ENCODE measurements around the gene KLRG1. TPM values are rescaled to one million over a fixed set of nuclear protein-coding genes. Genes with fewer than 3 reads are reported as not detected.
A peak's percentile ranks its signal among the peaks of the same experiment; 100 is the strongest.

KLRG1 gene
- polyA plus RNA-seq, 2 of the 4 experiments (the other 2 are of a cell fraction), result 5.1 to 9.4 TPM

- no peak for ATAC-seq
- DNase-seq (ENCODE audit: low read depth in 1 of 2, low spot score in 1 of 2), result no peak
- H3K27ac ChIP-seq, result no peak overlapping the region
- H3K9me3 ChIP-seq, result peaks cover 27% of the 10 kb centered on the region
- POLR2A ChIA-PET, result interaction anchor here (1.5 kb wide), 1 partner anchor 19 kb away, joined by 3 read pairs; the partner anchor contains the start of gene M6PR
- no peak for FAIRE-seq
- no peak for TF ChIP-seq ZNF302 (CRISPR knock-in tag; IDR thresholded peaks at IDR 0.05)
- no peak for TF ChIP-seq JUN (IDR thresholded peaks at IDR 0.05)
- TF ChIP-seq CHD2 (IDR thresholded peaks at IDR 0.05; ENCODE audit: low read length, partially characterized antibody), result no peak
- TF ChIP-seq ZC3H11A (IDR thresholded peaks at IDR 0.05), result no peak
- TF ChIP-seq REST (IDR thresholded peaks at IDR 0.05), result no peak
- TF ChIP-seq KDM5A (IDR thresholded peaks at IDR 0.05), result no peak
- TF ChIP-seq NFE2L2 (conservative IDR thresholded peaks at IDR 0.05; ENCODE audit: low read length), result no peak
- no peak for TF ChIP-seq KDM1A (IDR thresholded peaks at IDR 0.05; ENCODE audit: low read depth)
- no peak for TF ChIP-seq ZSCAN20 (CRISPR knock-in tag; IDR thresholded peaks at IDR 0.05)
- no peak for TF ChIP-seq HOXB5 (CRISPR knock-in tag; IDR thresholded peaks at IDR 0.05)
- TF ChIP-seq MYC (IDR thresholded peaks at IDR 0.05; ENCODE audit: borderline replicate concordance, low read length), result no peak
- TF ChIP-seq MAFK (IDR thresholded peaks at IDR 0.05; ENCODE audit: partially characterized antibody), result no peak
- TF ChIP-seq BCL3 (IDR thresholded peaks at IDR 0.05), result no peak
- no peak for TF ChIP-seq FOXS1 (CRISPR knock-in tag; IDR thresholded peaks at IDR 0.05)
- TF ChIP-seq TFCP2L1 (CRISPR knock-in tag; IDR thresholded peaks at IDR 0.05), result no peak
- no peak for TF ChIP-seq POLR2A (IDR thresholded peaks at IDR 0.05; ENCODE audit: low read length)
- no peak for TF ChIP-seq ELK1 (IDR thresholded peaks at IDR 0.05; ENCODE audit: low read depth, low read length)
- TF ChIP-seq RARB (CRISPR knock-in tag; IDR thresholded peaks at IDR 0.05), result no peak
- no peak for TF ChIP-seq RNF2 (IDR thresholded peaks at IDR 0.05; ENCODE audit: borderline replicate concordance, low read depth)
- TF ChIP-seq NR3C1 (IDR thresholded peaks at IDR 0.05), result no peak
- CTCF ChIA-PET, result no interaction called here
- no peak overlapping the region for H3K4me3 ChIP-seq
- H3K4me2 ChIP-seq, result no peak overlapping the region
- H3K4me1 ChIP-seq, result peaks cover 9% of the 10 kb centered on the region; the same call in 2 of the 3 replicates
Measured at GRCh38 chr12:8968761-8969160, 20.6 kb upstream of the KLRG1 start.

GRCh38 chr12:8969861-8970411 lies 19.4 kb upstream of the KLRG1 start:
- Histone ChIP-seq H3K4me2 (peak overlapping the region; percentile 46), H3K4me3 (no peak overlapping the region), H3K4me1 (peaks cover 9% of the 10 kb centered on the region; the same call in 2 of the 3 replicates), H3K27ac (no peak overlapping the region; a peak in 1 of 6 replicates), H3K9me3 (peaks cover 27% of the 10 kb centered on the region)
- FAIRE-seq (no peak), DNase-seq (ENCODE audit: low read depth in 1 of 2, low spot score in 1 of 2) (peak in 1 of 2 experiments; percentile 11), ATAC-seq (no peak)
- ChIA-PET POLR2A (interaction anchor here (1.5 kb wide), 1 partner anchor 20 kb away, joined by 3 read pairs; the partner anchor contains the start of gene M6PR), CTCF (no interaction called here)
- no peak for TF ChIP-seq CBX2 (IDR thresholded peaks at IDR 0.05; ENCODE audit: borderline replicate concordance, low read depth)
- no peak for TF ChIP-seq GATA3 (IDR thresholded peaks at IDR 0.05; ENCODE audit: borderline replicate concordance)
- no peak for TF ChIP-seq NFE2L2 (conservative IDR thresholded peaks at IDR 0.05; ENCODE audit: low read length)
- TF ChIP-seq RNF2 (IDR thresholded peaks at IDR 0.05; ENCODE audit: borderline replicate concordance, low read depth), result no peak
- no peak for TF ChIP-seq BHLHE40 (IDR thresholded peaks at IDR 0.05; ENCODE audit: low read depth, low read length)
- no peak for TF ChIP-seq ZSCAN20 (CRISPR knock-in tag; IDR thresholded peaks at IDR 0.05)
- no peak for TF ChIP-seq MAZ (IDR thresholded peaks at IDR 0.05; ENCODE audit: borderline replicate concordance, low read depth, low read length)
- no peak for TF ChIP-seq HDAC2 (IDR thresholded peaks at IDR 0.05)
- no peak for TF ChIP-seq ATOH8 (CRISPR knock-in tag; IDR thresholded peaks at IDR 0.05; ENCODE audit: low read depth)
- TF ChIP-seq POLR2AphosphoS2 (conservative IDR thresholded peaks at IDR 0.05; ENCODE audit: low read length), result no peak
- TF ChIP-seq EHMT2 (IDR thresholded peaks at IDR 0.05; ENCODE audit: low read depth), result no peak
- TF ChIP-seq FOSB (CRISPR knock-in tag; IDR thresholded peaks at IDR 0.05), result no peak
- WGBS (ENCODE audit: missing lambda C conversion rate), result 10% methylated on average over 2 of the region's 2 CpGs
